Stimulated activated CD8-positive, alpha-beta memory T cell treated with anti-CD3 and anti-CD28 coated beads, Interleukin-4, amount 100 ng/mL, for 1 hour (primary cell): ENCODE measurements around the gene CNTNAP3.
"Not testable (repeated sequence)": the region's sequence is repeated elsewhere in the genome, so short reads cannot be mapped to it uniquely, and the experiment has no call there.

Experiments used
- DNase-seq, 2 donors: peaks; one replicate each; pipeline ENCODE4 v3.0.0-alpha.2; 2020; ENCODE audit warnings: low read depth in 2 of 2, low spot score in 1 of 2

CNTNAP3 gene

GRCh38 chr9:39287980-39288379 lies at the start of gene CNTNAP3:
Gene CNTNAP3, minus strand, starts transcription at chr9:39288167. Its CDS starts 103 bp downstream, at chr9:39288064.
- not testable (repeated sequence) for DNase-seq

DNA sequence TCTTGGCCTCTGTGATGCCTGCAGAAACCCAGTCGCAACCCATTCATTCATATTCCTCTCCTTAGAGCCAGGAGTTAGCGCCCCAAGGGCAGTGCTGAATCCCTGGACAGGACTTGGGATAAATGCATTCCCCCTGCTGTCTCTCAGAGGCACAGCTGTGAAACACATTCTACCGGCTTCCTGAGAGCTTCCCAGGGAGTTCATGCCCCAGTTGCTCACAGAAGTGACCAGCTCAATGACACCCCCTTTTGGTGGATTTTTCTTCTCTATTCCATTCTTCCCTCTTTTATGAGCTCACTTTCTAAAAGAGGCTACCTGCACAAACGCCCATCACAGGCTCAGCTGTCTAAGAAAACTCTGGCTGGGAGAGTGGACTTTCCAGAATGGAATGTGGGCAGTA lies 8.0 kb downstream of the CNTNAP3 start:
- not testable (repeated sequence) for DNase-seq

- DNase-seq = not testable (repeated sequence)
These were observed 45.5 kb downstream of the CNTNAP3 start for GRCh38 chr9:39242513-39242912.

DNA sequence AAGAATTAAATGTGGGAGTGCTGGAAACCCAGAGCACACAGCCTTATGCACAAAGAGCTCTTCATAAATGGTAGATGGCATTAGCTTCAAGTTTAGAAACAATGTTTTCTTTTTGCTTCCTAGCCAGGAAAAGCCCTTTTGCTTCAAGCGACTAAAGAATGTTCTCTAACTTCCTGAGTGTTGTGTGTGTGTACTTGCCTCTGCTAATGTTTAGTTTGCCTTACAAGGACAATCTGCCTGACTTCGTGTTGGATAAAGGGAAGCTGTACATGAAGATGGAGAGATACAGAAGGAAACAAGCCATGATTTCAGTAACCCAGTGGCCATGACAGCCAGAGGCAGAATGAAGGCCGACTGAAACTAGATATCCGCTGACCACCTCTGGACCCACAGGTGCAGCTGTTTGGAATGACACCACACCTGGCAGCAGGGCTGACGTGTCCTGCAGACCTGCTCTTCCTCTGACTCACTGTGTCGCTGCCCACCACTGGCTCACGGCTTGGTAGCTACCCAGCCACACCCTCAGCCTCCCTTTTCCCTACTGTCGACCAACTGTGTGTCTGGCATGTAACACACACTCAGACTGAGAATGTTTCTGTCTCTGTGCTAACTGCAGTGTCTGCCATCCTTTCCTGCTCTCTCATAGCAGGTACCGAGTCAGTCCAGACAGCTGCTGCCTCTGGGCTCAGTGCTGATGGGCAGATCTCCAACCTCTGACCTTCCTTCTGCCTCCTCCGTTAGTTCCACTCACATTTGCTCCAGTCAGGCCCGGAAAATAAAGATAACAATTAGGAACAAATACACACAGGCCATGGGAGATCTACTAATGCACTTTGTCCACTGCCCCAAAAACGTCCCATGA lies 55.6 kb downstream of the CNTNAP3 start:
- DNase-seq = not testable (repeated sequence)

DNA sequence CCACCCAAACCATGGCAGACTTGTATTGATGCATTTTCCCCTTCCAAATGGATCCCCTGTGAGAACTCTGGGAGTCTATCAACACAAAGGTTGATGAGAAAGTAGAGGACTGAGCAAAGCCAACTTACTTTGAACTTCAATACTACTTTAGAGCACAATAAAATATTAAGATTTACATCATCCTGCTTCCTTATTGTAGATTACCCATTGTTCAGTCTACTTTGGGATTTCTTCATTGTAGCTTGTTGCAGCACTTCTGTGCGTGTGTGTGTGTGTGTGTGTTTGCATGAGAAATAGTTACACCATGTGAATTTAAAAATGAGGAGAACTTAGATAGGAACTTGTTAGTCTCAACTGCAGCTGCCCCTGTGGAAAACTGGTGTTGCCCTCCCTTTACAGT lies 72.0 kb downstream of the CNTNAP3 start:
- DNase-seq = not testable (repeated sequence)

DNA sequence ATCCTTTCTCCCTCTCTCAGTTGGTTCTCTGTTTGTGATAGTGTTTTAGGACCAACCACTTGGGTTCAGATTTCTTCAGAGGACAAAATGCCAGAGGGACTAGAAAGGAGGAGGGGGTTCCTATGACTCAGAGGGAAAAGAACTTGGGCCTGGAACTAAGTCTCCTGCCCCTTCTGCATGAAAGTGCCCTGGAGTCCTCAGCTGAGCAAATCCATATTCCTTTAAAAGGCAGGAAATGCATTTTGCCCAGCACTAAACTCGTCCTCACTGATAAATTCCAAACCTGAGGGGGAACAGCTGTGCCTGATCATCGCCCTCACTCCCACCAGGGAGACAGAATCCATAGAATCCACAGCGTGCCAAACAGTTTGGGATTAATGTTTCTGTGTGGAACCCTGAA lies 78.2 kb downstream of the CNTNAP3 start:
- not testable (repeated sequence) for DNase-seq

DNA sequence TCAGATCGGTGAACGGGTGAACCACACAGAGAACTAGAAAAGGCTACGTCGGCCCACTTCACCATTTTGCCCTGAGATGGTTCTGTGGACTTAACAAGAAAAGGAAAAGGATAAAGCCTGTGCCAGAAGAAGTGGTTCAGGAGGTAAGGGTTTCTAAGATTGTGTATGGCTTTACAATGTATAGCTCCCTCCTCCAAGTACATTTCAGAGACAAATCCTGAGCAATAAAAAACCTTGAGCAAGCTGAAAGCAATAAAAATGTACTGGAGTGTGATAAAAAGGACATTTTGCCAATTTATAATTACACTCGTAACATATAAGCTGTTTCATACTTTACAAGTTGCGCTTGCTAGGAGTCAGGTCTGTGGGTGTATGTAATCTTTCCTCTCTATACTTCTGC lies 81.3 kb downstream of the CNTNAP3 start:
- not testable (repeated sequence) for DNase-seq

GRCh38 chr9:39205842-39206241 lies 82.1 kb downstream of the CNTNAP3 start:
- not testable (repeated sequence) for DNase-seq

DNA sequence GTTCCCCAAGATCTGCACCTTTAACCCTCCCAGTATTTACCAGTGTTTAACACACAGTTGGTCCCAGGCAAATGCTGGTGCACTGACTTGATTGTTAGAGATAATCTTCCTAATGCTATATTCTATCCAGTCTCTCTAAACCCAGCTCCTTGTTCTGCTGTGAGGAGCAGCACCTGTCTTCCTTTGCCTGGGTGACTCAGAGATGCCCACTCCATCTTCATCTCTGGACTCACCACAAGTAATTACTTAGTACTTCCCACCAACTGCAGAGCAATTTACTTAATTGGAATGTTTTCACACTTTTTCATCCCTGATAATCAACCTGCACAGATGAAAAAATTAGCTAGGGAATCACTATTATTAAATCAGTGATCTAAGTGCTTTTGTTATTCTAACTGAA lies 87.6 kb downstream of the CNTNAP3 start:
- not testable (repeated sequence) for DNase-seq

DNA sequence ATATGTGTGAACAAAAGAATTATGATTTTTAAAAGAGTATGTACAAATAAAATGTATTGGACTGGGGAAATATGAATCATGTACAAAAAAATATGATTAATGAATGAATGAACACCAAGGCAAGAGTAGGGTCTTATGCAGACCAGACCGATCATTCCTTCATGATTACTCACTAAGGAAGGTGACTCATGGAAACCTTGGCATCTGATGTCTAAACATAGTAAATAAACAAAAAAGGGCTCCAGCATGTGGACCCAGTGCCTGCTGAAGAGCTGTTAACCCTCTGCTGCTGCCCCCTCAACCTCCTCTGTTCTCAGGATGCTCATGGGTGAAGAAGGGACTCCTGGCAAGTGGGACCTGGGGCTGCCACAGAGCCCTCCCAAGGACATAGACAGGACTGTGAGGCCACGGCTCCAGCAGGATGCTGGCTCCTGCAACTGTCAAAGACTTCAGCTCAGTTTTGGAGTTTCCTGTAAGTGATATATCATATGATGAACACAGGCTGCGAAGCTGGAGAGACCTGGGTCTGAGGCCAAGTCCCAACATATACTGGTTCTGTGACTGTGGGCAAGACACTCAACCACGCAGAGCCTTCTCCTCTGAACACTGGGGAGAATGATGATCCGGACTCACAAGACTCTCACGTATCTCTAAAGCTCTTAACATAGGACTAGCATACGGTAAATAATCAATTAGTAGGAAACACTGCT lies 89.8 kb downstream of the CNTNAP3 start:
- not testable (repeated sequence) for DNase-seq

DNA sequence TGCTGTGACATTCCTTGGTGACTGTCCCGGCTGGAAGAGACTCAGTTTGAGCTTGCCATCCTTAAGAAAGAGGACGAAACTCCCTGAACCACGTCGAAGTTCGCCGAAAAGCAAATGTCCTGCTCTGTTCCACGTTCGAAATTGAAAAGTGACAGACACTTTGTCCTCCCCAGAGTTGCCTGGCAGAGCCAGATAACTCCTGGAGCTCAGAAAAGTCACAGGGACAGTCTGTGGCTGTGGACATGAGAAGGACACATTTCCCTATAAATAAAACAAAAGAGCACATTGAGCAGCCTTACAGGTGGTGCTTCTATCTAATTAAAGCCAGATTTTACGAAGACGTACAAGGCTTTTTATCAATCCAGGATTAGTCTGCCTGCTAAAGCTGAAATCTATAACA lies 116.6 kb downstream of the CNTNAP3 start:
- not testable (repeated sequence) for DNase-seq

GRCh38 chr9:39157714-39158113 lies 130.3 kb downstream of the CNTNAP3 start:
- not testable (repeated sequence) for DNase-seq

GRCh38 chr9:39132826-39133552 lies 155.0 kb downstream of the CNTNAP3 start:
- DNase-seq = not testable (repeated sequence)

GRCh38 chr9:39121401-39121800 lies 166.6 kb downstream of the CNTNAP3 start:
- not testable (repeated sequence) for DNase-seq

GRCh38 chr9:39111746-39112145 lies 176.2 kb downstream of the CNTNAP3 start:
- not testable (repeated sequence) for DNase-seq

DNA sequence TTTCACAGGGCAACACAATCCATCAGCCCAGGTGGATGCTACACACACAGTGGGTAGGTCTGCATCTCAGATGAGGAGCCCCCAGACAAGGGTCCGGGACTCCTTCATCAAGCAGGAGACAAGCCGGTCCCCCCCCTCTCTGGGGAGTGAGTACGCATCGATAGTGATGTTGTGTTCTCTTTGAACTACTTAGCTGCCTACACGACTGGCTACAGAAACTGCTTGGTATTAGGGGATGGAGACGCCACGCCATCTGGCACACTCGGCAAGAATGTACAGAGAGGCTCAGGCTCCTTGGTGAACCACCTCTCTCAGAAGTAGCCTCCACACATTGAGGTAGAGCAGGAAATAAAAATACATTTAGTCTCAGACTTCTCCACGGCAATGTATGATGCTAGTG lies 179.8 kb downstream of the CNTNAP3 start:
- DNase-seq = no peak

DNA sequence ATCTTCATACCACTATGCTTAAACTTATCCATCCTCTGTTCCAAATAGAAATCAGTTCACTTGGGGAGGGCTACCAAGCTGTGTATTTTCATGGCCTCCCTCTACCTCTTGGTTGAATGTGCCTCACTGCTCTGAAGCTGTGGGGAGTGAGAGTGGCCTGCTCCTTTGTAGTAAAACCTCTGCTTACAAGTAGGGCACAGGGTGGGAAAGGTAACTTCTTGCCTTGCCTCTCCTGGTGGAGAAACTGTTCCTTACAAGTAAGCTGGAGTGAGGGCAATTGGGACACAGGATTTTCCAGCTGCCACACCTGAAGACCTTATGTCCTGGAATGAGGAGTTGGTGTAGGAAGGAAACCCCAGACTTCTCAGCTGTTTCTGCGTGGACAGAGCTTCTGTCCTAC lies 190.8 kb downstream of the CNTNAP3 start:
- not testable (repeated sequence) for DNase-seq

GRCh38 chr9:39085311-39085710 lies 202.7 kb downstream of the CNTNAP3 start:
- not testable (repeated sequence) for DNase-seq

- not testable (repeated sequence) for DNase-seq
These were observed 205.4 kb downstream of the CNTNAP3 start for GRCh38 chr9:39082574-39082973.

DNA sequence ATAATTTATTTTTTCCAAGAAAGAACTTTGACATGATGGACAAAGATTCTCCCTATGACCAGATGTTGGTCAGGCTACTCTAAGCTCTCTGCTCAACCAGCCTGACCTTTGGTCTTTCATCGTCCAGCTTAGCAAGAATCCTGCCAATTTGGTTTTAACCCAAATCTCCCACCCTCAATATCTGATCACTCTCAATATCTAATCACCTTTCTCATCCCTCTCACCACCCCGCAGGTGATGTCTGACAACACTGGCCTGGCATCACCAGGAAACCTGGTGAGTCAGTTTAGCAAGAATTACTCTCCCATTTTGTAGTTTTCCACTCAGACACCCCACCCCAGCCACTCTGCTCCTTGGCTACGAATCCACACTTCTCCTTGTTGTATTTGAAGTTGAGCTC lies 207.9 kb downstream of the CNTNAP3 start:
- DNase-seq = not testable (repeated sequence)

DNA sequence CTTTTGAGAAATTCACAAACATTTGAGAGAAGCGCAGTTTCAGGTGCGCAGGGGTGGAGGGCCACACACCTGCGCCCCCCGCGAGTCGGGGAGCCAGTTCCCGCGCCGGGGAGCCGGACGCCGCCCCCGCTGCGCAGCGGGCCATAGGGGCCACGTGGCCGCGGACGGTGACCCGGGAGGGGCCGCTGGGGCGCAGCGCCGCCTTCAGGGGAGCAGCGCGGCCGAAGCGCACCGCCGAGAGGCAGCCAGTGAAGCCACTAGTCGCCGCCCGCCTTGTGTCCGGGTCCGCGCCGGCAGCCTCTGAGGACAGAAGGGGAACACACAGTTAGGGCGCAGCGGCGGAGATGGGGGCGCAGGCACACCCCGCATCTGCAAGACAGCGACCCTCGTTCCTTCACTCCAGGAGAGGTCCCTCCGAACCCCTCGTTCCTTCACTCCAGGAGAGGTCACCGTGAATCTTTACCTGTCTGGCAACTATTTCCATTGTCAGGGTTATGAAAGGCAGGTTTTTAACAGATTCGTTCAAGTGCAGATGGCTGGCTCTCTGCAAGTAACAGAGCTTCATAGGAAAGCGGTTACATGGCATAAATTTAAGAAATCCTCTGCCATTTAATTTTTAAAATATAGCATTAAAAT lies 209.2 kb downstream of the CNTNAP3 start:
- DNase-seq = not testable (repeated sequence)
